HCT116 (cell line): ENCODE results near the gene SLC5A4. TPM values are rescaled to one million over a fixed set of nuclear protein-coding genes. Genes with fewer than 3 reads are reported as not detected.

Experiments used
- ATAC-seq: fragments of 200-7000 bp; cut with Tn5 transposase; 2 replicates; pipeline ENCODE4 v1.9.1; 2020; ENCODE audit warnings: mild to moderate bottlenecking, moderate library complexity
- BruUV-seq: library from RNA; stranded (reverse); fragments of 400-500 nt; replicated peaks from 2 replicates; lab custom pipeline; 2021; lab: Mats Ljungman, UMichigan
- CTCF ChIA-PET: fragments of 300-600 bp; sonication (Branson Sonifier 250); formaldehyde crosslinking; loops from one replicate; lab custom pipeline; 2021; ENCODE audit warnings: antibody characterized with exemption; lab: Charles Lee
- POLR2A ChIA-PET: fragments of 300-600, 350-600 bp; sonication (Branson Sonifier 250); formaldehyde crosslinking; loops from one replicate; lab custom pipeline; 2021; ENCODE audit warnings: antibody characterized with exemption; lab: Charles Lee
- RAD21 ChIA-PET, 2 experiments: fragments of 300-600 bp; sonication (Branson Sonifier 250); formaldehyde crosslinking; loops; one replicate each; lab custom pipeline; 2023; ENCODE audit warnings: low total read pairs in 2 of 2; ENCODE audit not compliant: uncharacterized antibody in 2 of 2, unreplicated experiment in 2 of 2, low non-redundant PET in 1 of 2; lab: Charles Lee
- DNase-seq: peaks from one replicate; pipeline ENCODE4 v3.0.0-alpha.2; 2010; ENCODE audit warnings: low read depth, low spot score
- H2AFZ ChIP-seq: fragments of 200-600 bp; shearing (Covaris generic), sonication (generic); 2 replicates; pipeline ENCODE4 v1.6.1; 2017; ENCODE audit warnings: low read depth, mixed run types, mixed read lengths, antibody characterized with exemption, low read length; ENCODE audit not compliant: poor library complexity, severe bottlenecking
- H3K27ac ChIP-seq: 2 replicates; pipeline ENCODE4 v1.5.1; 2012; ENCODE audit warnings: low read depth, low read length
- H3K27me3 ChIP-seq: fragments of 200-600 bp; sonication (generic); 2 replicates; pipeline ENCODE4 v1.6.1; 2016; ENCODE audit warnings: mixed run types, low read length, mixed read lengths; ENCODE audit not compliant: insufficient read depth
- H3K36me3 ChIP-seq, 2 experiments: fragments of 200-500 bp in 1 of 2; fragments of 200-600 bp in 1 of 2; sonication (Bioruptor generic) in 1 of 2; sonication (generic) in 1 of 2; 2 replicates each; pipeline versions ENCODE4 v1.5.1 to v1.6.1; 2014 to 2016; ENCODE audit warnings: low read length in 2 of 2, inconsistent platforms in 1 of 2, mixed read lengths in 1 of 2, mixed run types in 1 of 2; ENCODE audit not compliant: insufficient read depth in 2 of 2, control insufficient read depth in 1 of 2
- H3K4me1 ChIP-seq, 2 experiments: fragments of 200-600 bp in 1 of 2; sonication (generic) in 1 of 2; 2 replicates each; pipeline versions ENCODE4 v1.5.1 to v1.6.1; 2012 to 2017; ENCODE audit warnings: low read length in 2 of 2, inconsistent platforms in 1 of 2, mild to moderate bottlenecking in 1 of 2, mixed read lengths in 1 of 2, mixed run types in 1 of 2, moderate library complexity in 1 of 2; ENCODE audit not compliant: insufficient read depth in 2 of 2, control insufficient read depth in 1 of 2
- H3K4me2 ChIP-seq: fragments of 200-600 bp; sonication (generic); 2 replicates; pipeline ENCODE4 v1.6.1; 2017; ENCODE audit warnings: mixed run types, low read length, mixed read lengths
- H3K4me3 ChIP-seq, 2 experiments: fragments of 200-600 bp in 1 of 2; sonication (generic) in 1 of 2; replicated peaks in 1 of 2; 2 replicates each; pipeline ENCODE4 v1.5.1; 2011 to 2016; ENCODE audit warnings: low read length in 2 of 2, control low read depth in 1 of 2, low read depth in 1 of 2, mild to moderate bottlenecking in 1 of 2, mixed read lengths in 1 of 2, mixed run types in 1 of 2
- H3K79me2 ChIP-seq: fragments of 200-600 bp; sonication (generic); 2 replicates; pipeline ENCODE4 v1.6.1; 2017; ENCODE audit warnings: mild to moderate bottlenecking, mixed run types, low read length, moderate library complexity, mixed read lengths; ENCODE audit not compliant: insufficient read depth
- H3K9ac ChIP-seq: fragments of 200-600 bp; sonication (generic); 2 replicates; pipeline ENCODE4 v1.6.1; 2016; ENCODE audit warnings: low read length, mixed read lengths
- H3K9me2 ChIP-seq: fragments of 200-600 bp; sonication (generic), shearing (Covaris generic); 2 replicates; pipeline ENCODE4 v1.6.1; 2017; ENCODE audit warnings: mixed run types, mild to moderate bottlenecking, moderate library complexity; ENCODE audit not compliant: insufficient read depth
- H3K9me3 ChIP-seq, 2 experiments: fragments of 200-500 bp in 1 of 2; fragments of 200-600 bp in 1 of 2; sonication (Bioruptor generic) in 1 of 2; sonication (generic) in 1 of 2; 2 replicates each; pipeline ENCODE4 v1.6.1; 2014 to 2017; ENCODE audit warnings: low read length in 2 of 2, mixed read lengths in 2 of 2, inconsistent platforms in 1 of 2, low read depth in 1 of 2, mild to moderate bottlenecking in 1 of 2, mixed run types in 1 of 2, moderate library complexity in 1 of 2; ENCODE audit not compliant: control insufficient read depth in 1 of 2, insufficient read depth in 1 of 2
- H4K20me1 ChIP-seq: fragments of 200-600 bp; sonication (generic), shearing (Covaris generic); 2 replicates; pipeline ENCODE4 v1.6.1; 2017; ENCODE audit warnings: mixed run types, mild to moderate bottlenecking, moderate library complexity; ENCODE audit not compliant: insufficient read depth
- CBX3 ChIP-seq: IDR thresholded peaks from 2 replicates; pipeline ENCODE4 v1.6.1; 2012; ENCODE audit warnings: low read depth
- CEBPB ChIP-seq: IDR thresholded peaks from 2 replicates; pipeline ENCODE4 v1.6.1; 2012; ENCODE audit warnings: low read depth
- EGR1 ChIP-seq: IDR thresholded peaks from 2 replicates; pipeline ENCODE4 v1.6.1; 2012; ENCODE audit warnings: low read depth
- EZH2 ChIP-seq: fragments of 200-600 bp; sonication (generic); IDR thresholded peaks from 2 replicates; pipeline ENCODE4 v1.6.1; 2017; ENCODE audit warnings: antibody characterized with exemption, mixed run types
- EZH2phosphoT487 ChIP-seq: fragments of 200-600 bp; IDR thresholded peaks from 2 replicates; pipeline ENCODE4 v1.6.1; 2018; ENCODE audit warnings: antibody characterized with exemption, borderline replicate concordance
- JUND ChIP-seq: IDR thresholded peaks from 2 replicates; pipeline ENCODE4 v1.6.1; 2012
- POLR2A ChIP-seq: IDR thresholded peaks from 2 replicates; pipeline ENCODE4 v1.7.0; 2011; ENCODE audit warnings: borderline replicate concordance; ENCODE audit not compliant: insufficient read depth, insufficient read length; ENCODE audit errors: extremely low read depth
- POLR2AphosphoS5 ChIP-seq: IDR thresholded peaks from 2 replicates; pipeline ENCODE4 v1.6.1; 2011; ENCODE audit warnings: mild to moderate bottlenecking, low read depth, low read length, moderate library complexity
- SIN3A ChIP-seq: IDR thresholded peaks from 2 replicates; pipeline ENCODE4 v1.6.1; 2012; ENCODE audit warnings: low read depth
- SRF ChIP-seq: IDR thresholded peaks from 2 replicates; pipeline ENCODE4 v1.6.1; 2012; ENCODE audit warnings: low read depth
- ZFX ChIP-seq: fragments of 450-650 bp; IDR thresholded peaks from 2 replicates; pipeline ENCODE4 v1.6.1; 2017
- intact Hi-C: fragments of 100-400 bp; cut with micrococcal nuclease; formaldehyde crosslinking; loops from 2 replicates; pipeline ENCODE4 v1.10.0; 2022
- total RNA-seq: library from RNA; stranded (reverse); gene quantifications from one replicate; pipeline ENCODE4 v1.2.1, GENCODE V29; 2021; ENCODE audit not compliant: unreplicated experiment
- TF ChIP-seq, protein P1 (sequence below): IDR thresholded peaks from 2 replicates; pipeline ENCODE4 v1.6.1; 2012
- TF ChIP-seq, protein P2 (sequence below), 3 experiments: fragments of 200-600 bp in 1 of 3; sonication (generic) in 1 of 3; IDR thresholded peaks in 2 of 3; conservative IDR thresholded peaks in 1 of 3; 2 replicates each; pipeline ENCODE4 v1.5.1; 2012 to 2017; ENCODE audit warnings: low read depth in 2 of 3, low read length in 2 of 3, antibody characterized with exemption in 1 of 3, borderline replicate concordance in 1 of 3, control low read depth in 1 of 3, mild to moderate bottlenecking in 1 of 3, mixed read lengths in 1 of 3, mixed run types in 1 of 3, moderate library complexity in 1 of 3; ENCODE audit not compliant: insufficient read depth in 1 of 3
- TF ChIP-seq, protein P3 (sequence below): IDR thresholded peaks from 2 replicates; pipeline ENCODE4 v1.6.1; 2012
- TF ChIP-seq, protein P4 (sequence below): IDR thresholded peaks from 2 replicates; pipeline ENCODE4 v1.6.1; 2011; ENCODE audit warnings: mild to moderate bottlenecking, low read length, moderate library complexity; ENCODE audit not compliant: insufficient replicate concordance; ENCODE audit errors: extremely low read depth

Gene SLC5A4
- total RNA-seq, 1 experiment from 2014 or later, result 0.22 TPM

DNA sequence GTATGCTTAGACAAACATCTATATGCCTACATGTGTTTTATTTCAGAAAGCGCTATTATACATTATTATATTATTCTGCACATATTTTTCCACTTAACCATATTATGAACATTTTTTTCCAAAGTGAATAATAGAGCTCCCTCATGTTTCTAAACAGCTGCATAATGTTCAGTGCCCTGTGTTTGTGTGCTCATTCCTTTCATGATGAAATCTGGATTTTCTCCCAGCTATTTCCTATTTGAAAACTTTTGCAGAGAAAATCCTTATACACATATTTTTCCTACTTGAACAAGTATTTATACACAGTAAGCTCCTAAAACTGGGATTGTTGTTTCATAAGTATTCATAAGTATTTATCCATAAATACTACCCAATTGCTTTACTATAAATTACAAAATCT lies 32.2 kb downstream of the SLC5A4 start:
- ATAC-seq (no peak), DNase-seq (no peak)
- Histone ChIP-seq H3K79me2 (no peaks in the 10 kb centered on the region), H3K36me3 (no peaks in the 10 kb centered on the region), H2AFZ (no peak overlapping the region), H3K9ac (no peak overlapping the region), H3K27me3 (no peaks in the 10 kb centered on the region), H4K20me1 (no peaks in the 10 kb centered on the region), H3K9me3 (no peaks in the 10 kb centered on the region), H3K4me3 (no peak overlapping the region), H3K27ac (no peak overlapping the region), H3K4me1 (no peaks in the 10 kb centered on the region), H3K4me2 (no peak overlapping the region), H3K9me2 (no peaks in the 10 kb centered on the region)
- intact Hi-C loops, result no loop called here
- CTCF ChIA-PET, result no interaction called here
- RAD21 ChIA-PET, result no interaction called here
- TF ChIP-seq ZFX (no peak), CEBPB (no peak), POLR2AphosphoS5 (no peak), SRF (no peak), JUND (no peak), EZH2 (no peak), EZH2phosphoT487 (no peak), POLR2A (no peak), CBX3 (no peak)
- TF ChIP-seq, protein P1, sequence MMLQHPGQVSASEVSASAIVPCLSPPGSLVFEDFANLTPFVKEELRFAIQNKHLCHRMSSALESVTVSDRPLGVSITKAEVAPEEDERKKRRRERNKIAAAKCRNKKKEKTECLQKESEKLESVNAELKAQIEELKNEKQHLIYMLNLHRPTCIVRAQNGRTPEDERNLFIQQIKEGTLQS, result no peak
- BruUV-seq, result no TSS peak
- POLR2A ChIA-PET, result no interaction called here

DNA sequence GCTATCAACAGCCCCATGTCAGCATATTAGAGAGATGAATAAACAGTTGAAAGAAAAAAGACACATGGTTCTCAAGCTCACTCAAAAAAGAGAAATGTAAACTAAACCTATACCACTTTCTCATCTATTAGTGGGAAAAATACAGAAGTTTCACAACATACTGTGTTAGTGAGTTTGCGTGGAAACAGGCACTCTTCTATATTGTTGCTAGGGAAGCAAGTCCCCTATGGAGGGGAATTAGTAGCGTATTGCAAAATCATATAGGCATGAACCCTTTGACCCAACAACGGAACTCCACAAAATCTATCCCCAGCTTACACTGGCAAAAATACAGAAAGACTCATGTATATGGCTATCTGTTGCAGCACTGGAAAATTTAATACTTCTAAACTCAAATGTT lies 36.1 kb downstream of the SLC5A4 start:
- no peak overlapping the region for H3K9ac ChIP-seq
- ATAC-seq, result no peak
- no peak for DNase-seq
- no peaks in the 10 kb centered on the region for H4K20me1 ChIP-seq
- H3K27me3 ChIP-seq, result no peaks in the 10 kb centered on the region
- ChIA-PET POLR2A (no interaction called here), CTCF (no interaction called here), RAD21 (no interaction called here)
- H3K36me3 ChIP-seq, result no peaks in the 10 kb centered on the region
- no peak overlapping the region for H3K4me2 ChIP-seq
- no peak overlapping the region for H3K4me3 ChIP-seq
- intact Hi-C loops, result no loop called here
- no peaks in the 10 kb centered on the region for H3K9me3 ChIP-seq
- no peak overlapping the region for H3K27ac ChIP-seq
- no peaks in the 10 kb centered on the region for H3K9me2 ChIP-seq
- H2AFZ ChIP-seq, result no peak overlapping the region
- H3K79me2 ChIP-seq, result no peaks in the 10 kb centered on the region
- no peaks in the 10 kb centered on the region for H3K4me1 ChIP-seq
- BruUV-seq, result no TSS peak
- TF ChIP-seq, protein P2, sequence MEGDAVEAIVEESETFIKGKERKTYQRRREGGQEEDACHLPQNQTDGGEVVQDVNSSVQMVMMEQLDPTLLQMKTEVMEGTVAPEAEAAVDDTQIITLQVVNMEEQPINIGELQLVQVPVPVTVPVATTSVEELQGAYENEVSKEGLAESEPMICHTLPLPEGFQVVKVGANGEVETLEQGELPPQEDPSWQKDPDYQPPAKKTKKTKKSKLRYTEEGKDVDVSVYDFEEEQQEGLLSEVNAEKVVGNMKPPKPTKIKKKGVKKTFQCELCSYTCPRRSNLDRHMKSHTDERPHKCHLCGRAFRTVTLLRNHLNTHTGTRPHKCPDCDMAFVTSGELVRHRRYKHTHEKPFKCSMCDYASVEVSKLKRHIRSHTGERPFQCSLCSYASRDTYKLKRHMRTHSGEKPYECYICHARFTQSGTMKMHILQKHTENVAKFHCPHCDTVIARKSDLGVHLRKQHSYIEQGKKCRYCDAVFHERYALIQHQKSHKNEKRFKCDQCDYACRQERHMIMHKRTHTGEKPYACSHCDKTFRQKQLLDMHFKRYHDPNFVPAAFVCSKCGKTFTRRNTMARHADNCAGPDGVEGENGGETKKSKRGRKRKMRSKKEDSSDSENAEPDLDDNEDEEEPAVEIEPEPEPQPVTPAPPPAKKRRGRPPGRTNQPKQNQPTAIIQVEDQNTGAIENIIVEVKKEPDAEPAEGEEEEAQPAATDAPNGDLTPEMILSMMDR (IDR thresholded peaks at IDR 0.05 in 2 of 3, conservative IDR thresholded peaks at IDR 0.05 in 1 of 3; ENCODE audit: borderline replicate concordance in 1 of 3, insufficient read depth in 1 of 3, low read depth in 2 of 3, low read length in 2 of 3), result no peak
- TF ChIP-seq, protein P3, sequence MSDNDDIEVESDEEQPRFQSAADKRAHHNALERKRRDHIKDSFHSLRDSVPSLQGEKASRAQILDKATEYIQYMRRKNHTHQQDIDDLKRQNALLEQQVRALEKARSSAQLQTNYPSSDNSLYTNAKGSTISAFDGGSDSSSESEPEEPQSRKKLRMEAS, result no peak
- TF ChIP-seq, protein P1, result no peak
- TF ChIP-seq EGR1, result no peak
- TF ChIP-seq, protein P4, sequence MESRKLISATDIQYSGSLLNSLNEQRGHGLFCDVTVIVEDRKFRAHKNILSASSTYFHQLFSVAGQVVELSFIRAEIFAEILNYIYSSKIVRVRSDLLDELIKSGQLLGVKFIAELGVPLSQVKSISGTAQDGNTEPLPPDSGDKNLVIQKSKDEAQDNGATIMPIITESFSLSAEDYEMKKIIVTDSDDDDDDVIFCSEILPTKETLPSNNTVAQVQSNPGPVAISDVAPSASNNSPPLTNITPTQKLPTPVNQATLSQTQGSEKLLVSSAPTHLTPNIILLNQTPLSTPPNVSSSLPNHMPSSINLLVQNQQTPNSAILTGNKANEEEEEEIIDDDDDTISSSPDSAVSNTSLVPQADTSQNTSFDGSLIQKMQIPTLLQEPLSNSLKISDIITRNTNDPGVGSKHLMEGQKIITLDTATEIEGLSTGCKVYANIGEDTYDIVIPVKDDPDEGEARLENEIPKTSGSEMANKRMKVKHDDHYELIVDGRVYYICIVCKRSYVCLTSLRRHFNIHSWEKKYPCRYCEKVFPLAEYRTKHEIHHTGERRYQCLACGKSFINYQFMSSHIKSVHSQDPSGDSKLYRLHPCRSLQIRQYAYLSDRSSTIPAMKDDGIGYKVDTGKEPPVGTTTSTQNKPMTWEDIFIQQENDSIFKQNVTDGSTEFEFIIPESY, result no peak
- TF ChIP-seq SIN3A, result no peak
